WTC11 (cell line): ENCODE measurements around the gene ALX4.

ENCODE experiments used
- SP1 ChIP-seq: sonication (generic); formaldehyde crosslinking; conservative IDR thresholded peaks from 2 replicates; pipeline ENCODE4 v1.8.1; 2022; ENCODE audit warnings: missing genetic modification reagents
- ZNF423 ChIP-seq: fragments of 250-450 bp; sonication (Bioruptor Pico); IDR thresholded peaks from 2 replicates; pipeline ENCODE4 v2.1.2; 2022; ENCODE audit warnings: mild to moderate bottlenecking, moderate library complexity
- TF ChIP-seq, protein P1 (sequence below): fragments of 200-600 bp; IDR thresholded peaks from 2 replicates; pipeline ENCODE4 v1.8.0; 2022; ENCODE audit warnings: antibody characterized with exemption

DNA sequence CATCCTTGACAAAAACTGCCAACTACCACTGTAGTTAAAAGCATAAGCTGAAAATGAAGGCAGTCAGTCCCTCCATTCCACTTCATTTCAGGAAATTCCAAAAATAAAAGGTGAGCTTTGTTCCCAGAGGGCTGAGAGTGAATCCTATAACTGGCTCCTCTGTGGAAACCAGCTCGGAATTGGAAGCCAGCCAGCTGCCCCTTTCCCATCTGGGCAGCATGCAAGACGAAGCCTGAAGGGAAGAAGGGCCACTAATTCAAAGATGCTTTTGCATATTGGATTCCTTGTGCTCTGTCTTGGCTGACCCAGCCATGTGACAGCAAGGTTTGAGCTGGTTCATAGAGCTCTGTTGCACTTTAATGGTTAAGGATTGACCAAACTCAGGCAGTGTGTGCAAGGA, 83.4 kb downstream of the ALX4 start:
- TF ChIP-seq, protein P1, sequence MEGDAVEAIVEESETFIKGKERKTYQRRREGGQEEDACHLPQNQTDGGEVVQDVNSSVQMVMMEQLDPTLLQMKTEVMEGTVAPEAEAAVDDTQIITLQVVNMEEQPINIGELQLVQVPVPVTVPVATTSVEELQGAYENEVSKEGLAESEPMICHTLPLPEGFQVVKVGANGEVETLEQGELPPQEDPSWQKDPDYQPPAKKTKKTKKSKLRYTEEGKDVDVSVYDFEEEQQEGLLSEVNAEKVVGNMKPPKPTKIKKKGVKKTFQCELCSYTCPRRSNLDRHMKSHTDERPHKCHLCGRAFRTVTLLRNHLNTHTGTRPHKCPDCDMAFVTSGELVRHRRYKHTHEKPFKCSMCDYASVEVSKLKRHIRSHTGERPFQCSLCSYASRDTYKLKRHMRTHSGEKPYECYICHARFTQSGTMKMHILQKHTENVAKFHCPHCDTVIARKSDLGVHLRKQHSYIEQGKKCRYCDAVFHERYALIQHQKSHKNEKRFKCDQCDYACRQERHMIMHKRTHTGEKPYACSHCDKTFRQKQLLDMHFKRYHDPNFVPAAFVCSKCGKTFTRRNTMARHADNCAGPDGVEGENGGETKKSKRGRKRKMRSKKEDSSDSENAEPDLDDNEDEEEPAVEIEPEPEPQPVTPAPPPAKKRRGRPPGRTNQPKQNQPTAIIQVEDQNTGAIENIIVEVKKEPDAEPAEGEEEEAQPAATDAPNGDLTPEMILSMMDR: no peak
- TF ChIP-seq SP1 (CRISPR knock-in tag) (no peak), ZNF423 (no peak)
